ENCODE results near the gene SHC4.
"Not testable (repeated sequence)": the region's sequence is repeated elsewhere in the genome, so short reads cannot be mapped to it uniquely, and the experiment has no call there.

The SHC4 gene

GRCh38 chr15:48861813-48862431 lies 101.8 kb downstream of the SHC4 start:
- no peak for DNase-seq (ENCODE audit: insufficient read length, low spot score)
- peak; percentile 88 for TF ChIP-seq CTCF (IDR thresholded peaks at IDR 0.05; ENCODE audit: insufficient read depth, missing control alignments)
- FAIRE-seq: peak; percentile 32

GRCh38 chr15:48859426-48859825 lies 104.3 kb downstream of the SHC4 start:
- TF ChIP-seq CTCF (IDR thresholded peaks at IDR 0.05; ENCODE audit: insufficient read depth, missing control alignments): no peak
- no peak for FAIRE-seq

GRCh38 chr15:48858401-48858800 lies 105.3 kb downstream of the SHC4 start:
- FAIRE-seq: peak; percentile 32
- no peak for DNase-seq (ENCODE audit: insufficient read length, low spot score)
- no peak for TF ChIP-seq CTCF (IDR thresholded peaks at IDR 0.05; ENCODE audit: insufficient read depth, missing control alignments)

More at GRCh38 chr15:48859426-48859825, 104.3 kb downstream of the SHC4 start:
- no peak for DNase-seq (ENCODE audit: insufficient read length, low spot score)

- DNase-seq (ENCODE audit: insufficient read length, low spot score) (no peak), FAIRE-seq (no peak)
Observed at GRCh38 chr15:48856942-48857341, 106.8 kb downstream of the SHC4 start.

GRCh38 chr15:48855501-48856440 lies 107.9 kb downstream of the SHC4 start:
- DNase-seq (ENCODE audit: insufficient read length, low spot score): no peak
- peak; percentile 46 for TF ChIP-seq CTCF (IDR thresholded peaks at IDR 0.05; ENCODE audit: insufficient read depth, missing control alignments)
- FAIRE-seq: peak; percentile 68

More at GRCh38 chr15:48856942-48857341, 106.8 kb downstream of the SHC4 start:
- no peak for TF ChIP-seq CTCF (IDR thresholded peaks at IDR 0.05; ENCODE audit: insufficient read depth, missing control alignments)

GRCh38 chr15:48854434-48854833 lies 109.3 kb downstream of the SHC4 start:
- not testable (repeated sequence) for FAIRE-seq

GRCh38 chr15:48851956-48852355 lies 111.8 kb downstream of the SHC4 start:
- TF ChIP-seq CTCF (IDR thresholded peaks at IDR 0.05; ENCODE audit: insufficient read depth, missing control alignments): no peak
- FAIRE-seq: no peak
- DNase-seq (ENCODE audit: insufficient read length, low spot score): no peak

More at GRCh38 chr15:48854434-48854833, 109.3 kb downstream of the SHC4 start:
- DNase-seq (ENCODE audit: insufficient read length, low spot score): not testable (repeated sequence)
